Left lung (tissue), 10 donors: Measurements from ENCODE around the gene IQCM. TPM values are rescaled to one million over a fixed set of nuclear protein-coding genes. Genes with fewer than 3 reads are reported as not detected.

ENCODE experiments used
- ATAC-seq: fragments of 200-7000 bp; cut with Tn5 transposase; one replicate; pipeline ENCODE4 v1.9.1; 2020; ENCODE audit warnings: moderate library complexity
- DNase-seq, 4 donors: peaks; one replicate each; pipeline ENCODE4 v3.0.0-alpha.2; 2013 to 2020
- H3K27ac ChIP-seq, 2 donors: fragments of 200-600 bp; sonication (generic) in 1 of 2; one replicate each; pipeline versions ENCODE4 v1.5.0 to v1.8.0; 2020 to 2021
- H3K27me3 ChIP-seq, 2 donors: fragments of 200-600 bp; sonication (generic) in 1 of 2; one replicate each; pipeline versions ENCODE4 v1.5.0 to v1.8.0; 2020 to 2021
- H3K36me3 ChIP-seq, 2 donors: fragments of 200-600 bp; sonication (generic) in 1 of 2; one replicate each; pipeline versions ENCODE4 v1.5.0 to v1.8.0; 2020 to 2021
- H3K4me1 ChIP-seq, 2 donors: fragments of 200-600 bp; one replicate each; pipeline ENCODE4 v1.8.0; 2021
- H3K4me3 ChIP-seq, 2 donors: fragments of 200-600 bp; sonication (generic) in 1 of 2; one replicate each; pipeline versions ENCODE4 v1.5.0 to v1.8.0; 2020 to 2021; ENCODE audit warnings: mild to moderate bottlenecking in 1 of 2
- H3K9me3 ChIP-seq, 2 donors: fragments of 200-600 bp; sonication (generic) in 1 of 2; one replicate each; pipeline versions ENCODE4 v1.5.0 to v1.8.0; 2020 to 2021
- CTCF ChIP-seq, 2 donors: fragments of 200-600 bp; sonication (generic) in 1 of 2; IDR thresholded peaks; one replicate each; pipeline versions ENCODE4 v1.5.0 to v1.8.0; 2021; ENCODE audit warnings: antibody characterized with exemption in 2 of 2
- intact Hi-C, 2 donors: fragments of 100-400 bp; cut with DNase I; formaldehyde crosslinking; loops; one replicate each; pipeline versions ENCODE4 v1.11.2 to v1.14.2; 2022
- polyA plus RNA-seq, 6 donors: library from polyadenylated mRNA; unstranded; fragments of 120-200 nt; gene quantifications; one replicate each; pipeline ENCODE4 v1.2.1, GENCODE V29; 2013; ENCODE audit not compliant: insufficient read length in 6 of 6
- total RNA-seq, 2 donors: library from RNA; stranded (reverse); fragmentation: NEBNext Ultra II Directional; extraction: Animal tissue kit (Norgen Biotek cat#: 25700); gene quantifications; one replicate each; pipeline ENCODE4 v1.2.1, GENCODE V29; 2021
- donor health status: DM: no; HTN: yes; CAD: no.
- donor health status: DM: no; HTN: no; CAD: no.

Gene IQCM
- total and polyA plus RNA-seq, 8 donors: not detected

GRCh38 chr4:149836546-149836945 is 20.9 kb upstream of the IQCM start:
- H3K4me1 ChIP-seq: no peaks in the 10 kb centered on the region
- intact Hi-C loops: no loop called here
- no peak for TF ChIP-seq CTCF (IDR thresholded peaks at IDR 0.05)
- ATAC-seq (no peak), DNase-seq (no peak)
- no peaks in the 10 kb centered on the region for H3K36me3 ChIP-seq
- H3K4me3 ChIP-seq: no peak overlapping the region
- H3K27ac ChIP-seq: no peak overlapping the region
- H3K9me3 ChIP-seq: no peaks in the 10 kb centered on the region
- no peaks in the 10 kb centered on the region for H3K27me3 ChIP-seq

GRCh38 chr4:149835280-149835679 is 19.6 kb upstream of the IQCM start:
- no peak for TF ChIP-seq CTCF (IDR thresholded peaks at IDR 0.05)
- intact Hi-C loops: no loop called here
- peak in 1 of 4 donors; percentile 61 for DNase-seq
- Histone ChIP-seq H3K4me3 (no peak overlapping the region), H3K27ac (no peak overlapping the region), H3K36me3 (no peaks in the 10 kb centered on the region), H3K9me3 (no peaks in the 10 kb centered on the region), H3K4me1 (no peaks in the 10 kb centered on the region), H3K27me3 (no peaks in the 10 kb centered on the region)
- ATAC-seq: no peak

DNA sequence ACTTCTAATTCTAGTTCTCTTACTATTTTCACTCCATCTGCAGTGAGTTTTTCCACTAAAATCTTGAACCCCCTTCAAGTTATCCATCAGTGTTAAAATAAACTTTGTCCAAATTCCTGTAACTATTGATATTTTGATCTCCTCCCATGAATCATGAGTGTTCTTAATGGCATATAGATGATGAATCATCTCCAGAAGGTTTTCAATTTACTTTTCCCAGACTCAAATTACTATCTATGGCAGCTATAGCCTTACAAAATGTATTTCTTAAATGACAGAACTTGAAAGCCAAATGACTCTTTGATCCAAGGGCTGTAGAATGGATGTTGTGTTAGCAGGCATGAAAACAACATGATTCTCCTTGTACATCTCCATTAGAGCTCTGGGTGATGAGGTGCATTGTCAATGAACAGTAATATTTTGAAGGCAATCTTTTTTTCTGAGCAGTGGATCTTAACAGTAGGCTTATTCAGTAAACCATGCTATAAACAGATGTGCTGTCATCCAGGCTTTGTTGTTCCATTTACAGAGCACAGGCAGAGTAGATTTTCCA is 16.1 kb upstream of the IQCM start:
- Histone ChIP-seq H3K27me3 (no peaks in the 10 kb centered on the region), H3K27ac (no peak overlapping the region)
- intact Hi-C loops: no loop called here

DNA sequence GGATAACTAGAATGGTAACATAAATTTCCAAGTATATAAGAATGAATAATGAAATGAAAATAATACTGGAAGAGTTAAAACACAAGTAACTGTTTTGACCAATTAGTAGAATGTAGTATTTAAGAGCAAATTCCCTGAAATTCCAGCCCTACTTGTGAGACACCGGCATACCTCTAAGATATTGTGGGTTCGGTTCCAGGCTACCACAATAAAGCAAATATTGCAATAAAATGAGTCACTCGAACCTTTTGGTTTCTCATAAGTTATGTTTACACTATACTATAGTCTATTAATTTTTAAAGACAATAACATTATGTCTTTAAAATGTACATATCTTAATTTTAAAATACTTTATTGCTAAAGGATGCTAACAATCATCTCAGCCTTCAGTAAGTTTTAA is 15.2 kb upstream of the IQCM start:
- Histone ChIP-seq H3K27me3 (no peaks in the 10 kb centered on the region), H3K4me3 (no peak overlapping the region), H3K9me3 (no peaks in the 10 kb centered on the region), H3K36me3 (no peaks in the 10 kb centered on the region), H3K4me1 (no peaks in the 10 kb centered on the region), H3K27ac (no peak overlapping the region)
- no peak for DNase-seq
- ATAC-seq: no peak
- intact Hi-C loops: no loop called here
- no peak for TF ChIP-seq CTCF (IDR thresholded peaks at IDR 0.05)

More for the DNA sequence above, 16.1 kb upstream of the IQCM start:
- Histone ChIP-seq H3K9me3 (no peaks in the 10 kb centered on the region), H3K4me3 (no peak overlapping the region), H3K36me3 (no peaks in the 10 kb centered on the region), H3K4me1 (no peaks in the 10 kb centered on the region)
- no peak for TF ChIP-seq CTCF (IDR thresholded peaks at IDR 0.05)
- ATAC-seq (no peak), DNase-seq (no peak)

DNA sequence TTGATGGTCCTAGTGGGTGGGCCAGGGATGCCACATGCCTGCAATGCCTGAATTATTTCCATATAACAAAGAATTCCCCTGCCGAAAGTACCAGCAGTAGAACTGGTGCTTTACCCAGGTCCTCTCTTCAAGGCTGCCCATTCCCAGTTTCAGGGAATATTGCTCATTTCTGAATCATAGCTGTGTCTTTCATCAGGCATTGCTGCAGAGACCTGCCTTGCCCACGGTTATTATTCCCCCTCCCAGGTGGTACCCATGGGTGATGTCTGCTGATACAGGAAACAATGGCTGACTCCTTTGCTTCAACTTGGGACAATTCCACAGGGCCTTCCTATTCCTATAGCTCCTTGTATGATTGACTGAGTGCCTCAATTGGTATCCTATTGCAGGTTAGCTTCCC is 9.7 kb upstream of the IQCM start:
- no peak for TF ChIP-seq CTCF (IDR thresholded peaks at IDR 0.05)
- no peaks in the 10 kb centered on the region for H3K27me3 ChIP-seq
- no peaks in the 10 kb centered on the region for H3K4me1 ChIP-seq
- no peak overlapping the region for H3K4me3 ChIP-seq
- DNase-seq (no peak), ATAC-seq (no peak)
- H3K27ac ChIP-seq: no peak overlapping the region
- no peaks in the 10 kb centered on the region for H3K9me3 ChIP-seq
- H3K36me3 ChIP-seq: no peaks in the 10 kb centered on the region
- intact Hi-C loops: no loop called here
